PC-9 (cell line): ENCODE data around the gene DCHS1. TPM values are rescaled to one million over a fixed set of nuclear protein-coding genes. Genes with fewer than 3 reads are reported as not detected.
A peak's percentile ranks its signal among the peaks of the same experiment; 100 is the strongest.

Source experiments
- BruUV-seq: library from RNA; stranded (reverse); fragments of 400-500 nt; replicated peaks from 2 replicates; lab custom pipeline; 2021; lab: Mats Ljungman, UMichigan
- CTCF ChIA-PET: fragments of 300-600 bp; sonication (Branson Sonifier 250); formaldehyde crosslinking; loops from one replicate; lab custom pipeline; 2022; ENCODE audit warnings: antibody characterized with exemption; lab: Charles Lee
- POLR2A ChIA-PET: fragments of 300-600 bp; sonication (Branson Sonifier 250); formaldehyde crosslinking; loops from one replicate; lab custom pipeline; 2022; ENCODE audit warnings: antibody characterized with exemption; ENCODE audit not compliant: unreplicated experiment; lab: Charles Lee
- DNase-seq, 2 experiments: peaks; one replicate each; pipeline versions ENCODE4 v3.0.0 to v3.0.0-alpha.2; 2015 to 2022; ENCODE audit warnings: mixed read lengths in 1 of 2
- H2AFZ ChIP-seq: fragments of 200-600 bp; sonication (generic); 2 replicates; pipeline ENCODE4 v1.8.1; 2017; ENCODE audit warnings: antibody characterized with exemption
- H3F3A ChIP-seq: fragments of 200-600 bp; sonication (generic); 2 replicates; pipeline ENCODE4 v1.8.1; 2017; ENCODE audit warnings: antibody characterized with exemption, mild to moderate bottlenecking, low read depth; ENCODE audit not compliant: insufficient read depth
- H3K27ac ChIP-seq: fragments of 200-600 bp; sonication (generic); 2 replicates; pipeline ENCODE4 v1.6.1; 2016; ENCODE audit warnings: mixed run types
- H3K27me3 ChIP-seq: fragments of 200-600 bp; sonication (generic); 2 replicates; pipeline ENCODE4 v1.6.1; 2016; ENCODE audit warnings: low read depth, mixed run types; ENCODE audit not compliant: insufficient read depth
- H3K36me3 ChIP-seq: fragments of 200-600 bp; sonication (generic); 2 replicates; pipeline ENCODE4 v1.6.1; 2016; ENCODE audit warnings: low read depth, mixed run types
- H3K4me1 ChIP-seq: fragments of 200-600 bp; sonication (generic); replicated peaks from 2 replicates; pipeline ENCODE4 v1.6.1; 2016; ENCODE audit warnings: mixed run types; ENCODE audit not compliant: insufficient read depth
- H3K4me2 ChIP-seq: fragments of 200-600 bp; sonication (generic); 2 replicates; pipeline ENCODE4 v1.6.1; 2017; ENCODE audit warnings: mixed run types
- H3K4me3 ChIP-seq: fragments of 200-600 bp; sonication (generic); 2 replicates; pipeline ENCODE4 v1.6.1; 2016; ENCODE audit warnings: mixed run types
- H3K79me2 ChIP-seq: fragments of 200-600 bp; sonication (generic); 2 replicates; pipeline ENCODE4 v1.6.1; 2017; ENCODE audit warnings: low read depth, mixed run types
- H3K9me2 ChIP-seq: fragments of 200-600 bp; sonication (generic); 2 replicates; pipeline ENCODE4 v1.8.1; 2017; ENCODE audit warnings: mild to moderate bottlenecking; ENCODE audit not compliant: insufficient read depth
- H3K9me3 ChIP-seq: fragments of 200-600 bp; sonication (generic); 2 replicates; pipeline ENCODE4 v1.8.1; 2016; ENCODE audit warnings: low read depth; ENCODE audit not compliant: insufficient read depth
- H4K20me1 ChIP-seq: fragments of 200-600 bp; sonication (generic); 2 replicates; pipeline ENCODE4 v1.8.1; 2017; ENCODE audit not compliant: insufficient read depth
- CTCF ChIP-seq: fragments of 200-600 bp; sonication (generic); conservative IDR thresholded peaks from 2 replicates; pipeline ENCODE4 v1.6.1; 2017; ENCODE audit warnings: mixed run types, antibody characterized with exemption, mild to moderate bottlenecking, moderate library complexity
- EZH2 ChIP-seq: fragments of 200-600 bp; sonication (generic); IDR thresholded peaks from 2 replicates; pipeline ENCODE4 v1.8.0; 2017; ENCODE audit warnings: antibody characterized with exemption, low read depth
- intact Hi-C: fragments of 100-400 bp; cut with micrococcal nuclease; formaldehyde crosslinking; loops from one replicate; pipeline ENCODE4 v1.10.0; 2022; ENCODE audit not compliant: unreplicated experiment
- total RNA-seq: library from RNA; stranded (reverse); gene quantifications from 2 replicates; pipeline ENCODE4 v1.2.3, GENCODE V29; 2021

DCHS1 gene
- total RNA-seq, 1 experiment from 2014 or later = 0.22 TPM

- BruUV-seq = no TSS peak
Observed at GRCh38 chr11:6608726-6609501, 46.7 kb downstream of the DCHS1 start.

GRCh38 chr11:6608011-6608410 lies 47.6 kb downstream of the DCHS1 start:
- Histone ChIP-seq H3K4me1 (peaks cover 29% of the 10 kb centered on the region), H3K4me3 (no peak overlapping the region), H3K79me2 (peaks cover 39% of the 10 kb centered on the region), H3K36me3 (peaks cover 4% of the 10 kb centered on the region; the same call in 1 of the 2 replicates), H3K9me3 (no peaks in the 10 kb centered on the region), H3F3A (peaks cover 25% of the 10 kb centered on the region), H3K4me2 (no peak overlapping the region), H4K20me1 (no peaks in the 10 kb centered on the region), H3K9me2 (no peaks in the 10 kb centered on the region), H3K27me3 (no peaks in the 10 kb centered on the region), H3K27ac (no peak overlapping the region), H2AFZ (no peak overlapping the region)
- DNase-seq = no peak
- CTCF ChIA-PET = no interaction called here
- TF ChIP-seq CTCF (no peak), EZH2 (no peak)
- POLR2A ChIA-PET = no interaction called here
- intact Hi-C loops = loop anchor here (10.0 kb wide), 1 partner anchor 133 kb away; the partner anchor contains the start of gene TRIM3
- no TSS peak for BruUV-seq

More at GRCh38 chr11:6608726-6609501, 46.7 kb downstream of the DCHS1 start:
- TF ChIP-seq CTCF (no peak), EZH2 (no peak)
- peaks cover 33% of the 10 kb centered on the region for H3K79me2 ChIP-seq
- peaks cover 4% of the 10 kb centered on the region; the same call in 1 of the 2 replicates for H3K36me3 ChIP-seq
- H3K9me3 ChIP-seq = no peaks in the 10 kb centered on the region
- CTCF ChIA-PET = no interaction called here
- H3K4me1 ChIP-seq = peaks cover 35% of the 10 kb centered on the region
- POLR2A ChIA-PET = no interaction called here
- H3K27ac ChIP-seq = no peak overlapping the region
- DNase-seq = no peak
- H2AFZ ChIP-seq = no peak overlapping the region
- H3K27me3 ChIP-seq = no peaks in the 10 kb centered on the region
- no peaks in the 10 kb centered on the region for H4K20me1 ChIP-seq
- no peak overlapping the region for H3K4me3 ChIP-seq
- H3K9me2 ChIP-seq = no peaks in the 10 kb centered on the region
- intact Hi-C loops = loop anchor here (10.0 kb wide), 1 partner anchor 134 kb away; the partner anchor contains the start of gene TRIM3
- H3K4me2 ChIP-seq = no peak overlapping the region
- peaks cover 26% of the 10 kb centered on the region for H3F3A ChIP-seq

DNA sequence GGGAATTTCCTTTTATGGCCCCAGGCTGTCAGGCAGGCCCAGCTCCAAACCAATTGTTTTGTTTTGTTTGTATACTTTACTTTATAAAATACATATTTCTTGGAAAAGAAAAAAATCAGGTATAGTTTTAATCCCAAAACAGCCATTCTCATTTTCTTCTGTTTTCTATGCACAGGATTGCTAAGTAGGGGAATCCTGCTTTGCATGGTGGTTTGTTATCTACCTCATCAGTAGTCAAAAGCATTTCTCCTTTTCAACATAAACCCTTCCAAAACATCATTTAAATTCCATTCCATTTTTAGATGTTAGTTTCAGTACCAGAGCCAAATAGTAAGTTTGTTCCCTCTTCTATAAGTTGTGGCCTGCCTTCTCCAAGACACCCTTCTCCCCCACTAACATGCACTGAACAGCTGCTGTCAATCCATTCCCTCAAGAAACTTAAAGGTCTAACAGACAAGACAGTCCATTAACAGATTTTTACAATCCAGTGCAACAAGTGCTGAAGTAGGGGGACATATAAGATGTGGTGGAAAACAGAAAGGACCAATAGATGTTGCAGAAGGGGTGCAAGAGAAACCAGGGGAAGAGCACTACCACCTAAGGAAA lies 48.3 kb downstream of the DCHS1 start:
- Histone ChIP-seq H3K4me3 (no peak overlapping the region), H4K20me1 (no peaks in the 10 kb centered on the region), H3F3A (peaks cover 18% of the 10 kb centered on the region), H3K79me2 (peaks cover 46% of the 10 kb centered on the region), H3K36me3 (peaks cover 4% of the 10 kb centered on the region; the same call in 1 of the 2 replicates), H3K4me1 (peaks cover 28% of the 10 kb centered on the region), H3K27me3 (no peaks in the 10 kb centered on the region), H3K4me2 (peak overlapping the region; percentile 64), H2AFZ (no peak overlapping the region), H3K9me2 (no peaks in the 10 kb centered on the region), H3K9me3 (no peaks in the 10 kb centered on the region), H3K27ac (peak overlapping the region; percentile 50)
- intact Hi-C loops = loop anchor here (10.0 kb wide), 1 partner anchor 132 kb away; the partner anchor contains the start of gene TRIM3
- TF ChIP-seq CTCF = no peak
- no TSS peak for BruUV-seq
- CTCF ChIA-PET = no interaction called here
- DNase-seq = no peak
- POLR2A ChIA-PET = interaction anchor here (0.7 kb wide), 2 partner anchors 87 to 126 kb away, joined by 3 to 4 read pairs; partner anchors contain the start of gene ARFIP2
